GM23338 (cell line): ENCODE measurements around the gene RSRC1. TPM values are rescaled to one million over a fixed set of nuclear protein-coding genes. Genes with fewer than 3 reads are reported as not detected.

Source experiments
- ATAC-seq: fragments of 200-7000 bp; cut with Tn5 transposase; 3 replicates; pipeline ENCODE4 v1.9.1; 2020
- DNase-seq: peaks from one replicate; pipeline ENCODE4 v3.0.0-alpha.2; 2015; ENCODE audit warnings: low spot score
- H2AFZ ChIP-seq: fragments of 200-600 bp; sonication (generic); 2 replicates; pipeline ENCODE4 v1.8.0; 2016; ENCODE audit warnings: antibody characterized with exemption, mild to moderate bottlenecking, moderate library complexity
- H3F3A ChIP-seq: fragments of 200-600 bp; sonication (generic); replicated peaks from 2 replicates; pipeline ENCODE4 v1.8.0; 2017; ENCODE audit warnings: antibody characterized with exemption, mixed run types, low read depth
- H3K27ac ChIP-seq: fragments of 200-600 bp; sonication (generic); 2 replicates; pipeline ENCODE4 v1.6.1; 2016; ENCODE audit warnings: low read depth
- H3K27me3 ChIP-seq: fragments of 200-600 bp; sonication (generic); 2 replicates; pipeline ENCODE4 v1.8.0; 2016; ENCODE audit warnings: mild to moderate bottlenecking, mixed run types, moderate library complexity; ENCODE audit not compliant: insufficient read depth
- H3K36me3 ChIP-seq: fragments of 200-600 bp; sonication (generic); 2 replicates; pipeline ENCODE4 v1.8.0; 2016; ENCODE audit warnings: mild to moderate bottlenecking; ENCODE audit not compliant: insufficient read depth
- H3K4me1 ChIP-seq: fragments of 200-600 bp; sonication (generic); 2 replicates; pipeline ENCODE4 v1.8.0; 2016; ENCODE audit warnings: mild to moderate bottlenecking, moderate library complexity; ENCODE audit not compliant: insufficient read depth
- H3K4me2 ChIP-seq: fragments of 200-600 bp; sonication (generic); 2 replicates; pipeline ENCODE4 v1.7.1; 2017; ENCODE audit warnings: mixed run types
- H3K4me3 ChIP-seq: fragments of 200-600 bp; sonication (generic); 2 replicates; pipeline ENCODE4 v1.6.1; 2016; ENCODE audit warnings: mixed run types
- H3K79me2 ChIP-seq: fragments of 200-600 bp; sonication (generic); replicated peaks from 2 replicates; pipeline ENCODE4 v1.8.0; 2017; ENCODE audit warnings: mild to moderate bottlenecking; ENCODE audit not compliant: insufficient read depth
- H3K9me2 ChIP-seq: fragments of 200-600 bp; sonication (generic); 2 replicates; pipeline ENCODE4 v1.8.0; 2017; ENCODE audit not compliant: insufficient read depth
- H4K20me1 ChIP-seq: fragments of 200-600 bp; sonication (generic); replicated peaks from 2 replicates; pipeline ENCODE4 v1.8.0; 2017; ENCODE audit warnings: mild to moderate bottlenecking; ENCODE audit not compliant: insufficient read depth
- H3K27ac Mint-ChIP-seq: 2 replicates; pipeline ENCODE4 v1.8.0; 2020; ENCODE audit warnings: inconsistent platforms, mild to moderate bottlenecking, moderate library complexity, mixed read lengths
- H3K27me3 Mint-ChIP-seq: 3 replicates; pipeline ENCODE4 v1.8.0; 2022; ENCODE audit warnings: low read depth, mild to moderate bottlenecking, moderate library complexity, mixed read lengths, inconsistent platforms; ENCODE audit not compliant: insufficient read depth, poor library complexity
- H3K36me3 Mint-ChIP-seq: 3 replicates; pipeline ENCODE4 v1.8.0; 2021; ENCODE audit warnings: low read depth, mild to moderate bottlenecking, inconsistent platforms, moderate library complexity, mixed read lengths
- H3K4me1 Mint-ChIP-seq: 3 replicates; pipeline ENCODE4 v1.8.0; 2020; ENCODE audit warnings: mild to moderate bottlenecking, inconsistent platforms, mixed read lengths
- H3K4me3 Mint-ChIP-seq: 3 replicates; pipeline ENCODE4 v1.8.0; 2021; ENCODE audit warnings: moderate library complexity, mild to moderate bottlenecking, inconsistent platforms, mixed read lengths
- H3K9me3 Mint-ChIP-seq: 3 replicates; pipeline ENCODE4 v1.8.0; 2020; ENCODE audit warnings: moderate library complexity, mild to moderate bottlenecking, inconsistent platforms, mixed read lengths
- CTCF ChIP-seq, 2 experiments: fragments of 200-600 bp in 1 of 2; sonication (generic) in 1 of 2; conservative IDR thresholded peaks; 2 replicates each; pipeline versions ENCODE4 v1.5.1 to v1.6.1; 2016 to 2017; ENCODE audit warnings: antibody characterized with exemption in 2 of 2, low read depth in 2 of 2, mild to moderate bottlenecking in 2 of 2, moderate library complexity in 1 of 2
- JUNB ChIP-seq: IDR thresholded peaks from one replicate; pipeline ENCODE4 v1.6.1; 2016; ENCODE audit warnings: antibody characterized with exemption; ENCODE audit not compliant: unreplicated experiment
- STAT1 ChIP-seq: IDR thresholded peaks from one replicate; pipeline ENCODE4 v1.6.1; 2016; ENCODE audit warnings: antibody characterized with exemption; ENCODE audit not compliant: unreplicated experiment
- ZNF114 ChIP-seq: fragments of 250-450 bp; sonication (Bioruptor Pico); IDR thresholded peaks from 2 replicates; pipeline ENCODE4 v1.5.0; 2020; ENCODE audit warnings: mild to moderate bottlenecking, moderate library complexity
- ZNF331 ChIP-seq: fragments of 250-450 bp; sonication (Bioruptor Pico); IDR thresholded peaks from 2 replicates; pipeline ENCODE4 v1.5.0; 2020; ENCODE audit warnings: low read depth, mild to moderate bottlenecking, moderate library complexity
- ZNF462 ChIP-seq: fragments of 250-450 bp; sonication (Bioruptor Pico); IDR thresholded peaks from 2 replicates; pipeline ENCODE4 v1.5.0; 2020; ENCODE audit warnings: mild to moderate bottlenecking, moderate library complexity
- polyA plus RNA-seq: library from polyadenylated mRNA; unstranded; fragments of >200 nt; fragmentation: Nextera tagmentation; extraction: Ambion mirVana; gene quantifications from 2 replicates; pipeline ENCODE4 v1.2.1, GENCODE V29; 2016
- total RNA-seq: library from RNA; depleted of rRNA; stranded (reverse); fragments of >200 nt; shearing (Covaris generic); gene quantifications from 2 replicates; pipeline ENCODE4 v1.2.3, GENCODE V29; 2014
- TF ChIP-seq, protein P1 (sequence below): IDR thresholded peaks from one replicate; pipeline ENCODE4 v1.6.1; 2018; ENCODE audit warnings: antibody characterized with exemption; ENCODE audit not compliant: unreplicated experiment
- TF ChIP-seq, protein P2 (sequence below): IDR thresholded peaks from 2 replicates; pipeline ENCODE4 v1.6.1; 2016; ENCODE audit warnings: antibody characterized with exemption

The RSRC1 gene
- total and polyA plus RNA-seq, 2 experiments from 2014 or later, result 32.5 to 76.8 TPM

GRCh38 chr3:158404131-158404718 lies 294.3 kb downstream of the RSRC1 start:
- H3K27me3 Mint-ChIP-seq, result no peaks in the 10 kb centered on the region
- no peak overlapping the region for H3K4me3 Mint-ChIP-seq
- H3K9me3 Mint-ChIP-seq, result no peaks in the 10 kb centered on the region
- no peak overlapping the region for H3K4me2 ChIP-seq
- H3K27me3 ChIP-seq, result no peaks in the 10 kb centered on the region
- no peaks in the 10 kb centered on the region for H3K36me3 Mint-ChIP-seq
- no peak overlapping the region for H3K27ac Mint-ChIP-seq
- H3K4me1 ChIP-seq, result no peaks in the 10 kb centered on the region
- H3K79me2 ChIP-seq, result no peaks in the 10 kb centered on the region
- H3K27ac ChIP-seq, result no peak overlapping the region
- no peak for TF ChIP-seq CTCF (conservative IDR thresholded peaks at IDR 0.05; ENCODE audit: low read depth in 2 of 2)
- TF ChIP-seq, protein P1, sequence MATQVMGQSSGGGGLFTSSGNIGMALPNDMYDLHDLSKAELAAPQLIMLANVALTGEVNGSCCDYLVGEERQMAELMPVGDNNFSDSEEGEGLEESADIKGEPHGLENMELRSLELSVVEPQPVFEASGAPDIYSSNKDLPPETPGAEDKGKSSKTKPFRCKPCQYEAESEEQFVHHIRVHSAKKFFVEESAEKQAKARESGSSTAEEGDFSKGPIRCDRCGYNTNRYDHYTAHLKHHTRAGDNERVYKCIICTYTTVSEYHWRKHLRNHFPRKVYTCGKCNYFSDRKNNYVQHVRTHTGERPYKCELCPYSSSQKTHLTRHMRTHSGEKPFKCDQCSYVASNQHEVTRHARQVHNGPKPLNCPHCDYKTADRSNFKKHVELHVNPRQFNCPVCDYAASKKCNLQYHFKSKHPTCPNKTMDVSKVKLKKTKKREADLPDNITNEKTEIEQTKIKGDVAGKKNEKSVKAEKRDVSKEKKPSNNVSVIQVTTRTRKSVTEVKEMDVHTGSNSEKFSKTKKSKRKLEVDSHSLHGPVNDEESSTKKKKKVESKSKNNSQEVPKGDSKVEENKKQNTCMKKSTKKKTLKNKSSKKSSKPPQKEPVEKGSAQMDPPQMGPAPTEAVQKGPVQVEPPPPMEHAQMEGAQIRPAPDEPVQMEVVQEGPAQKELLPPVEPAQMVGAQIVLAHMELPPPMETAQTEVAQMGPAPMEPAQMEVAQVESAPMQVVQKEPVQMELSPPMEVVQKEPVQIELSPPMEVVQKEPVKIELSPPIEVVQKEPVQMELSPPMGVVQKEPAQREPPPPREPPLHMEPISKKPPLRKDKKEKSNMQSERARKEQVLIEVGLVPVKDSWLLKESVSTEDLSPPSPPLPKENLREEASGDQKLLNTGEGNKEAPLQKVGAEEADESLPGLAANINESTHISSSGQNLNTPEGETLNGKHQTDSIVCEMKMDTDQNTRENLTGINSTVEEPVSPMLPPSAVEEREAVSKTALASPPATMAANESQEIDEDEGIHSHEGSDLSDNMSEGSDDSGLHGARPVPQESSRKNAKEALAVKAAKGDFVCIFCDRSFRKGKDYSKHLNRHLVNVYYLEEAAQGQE, result no peak
- TF ChIP-seq ZNF331 (CRISPR knock-in tag), result no peak
- TF ChIP-seq, protein P2, sequence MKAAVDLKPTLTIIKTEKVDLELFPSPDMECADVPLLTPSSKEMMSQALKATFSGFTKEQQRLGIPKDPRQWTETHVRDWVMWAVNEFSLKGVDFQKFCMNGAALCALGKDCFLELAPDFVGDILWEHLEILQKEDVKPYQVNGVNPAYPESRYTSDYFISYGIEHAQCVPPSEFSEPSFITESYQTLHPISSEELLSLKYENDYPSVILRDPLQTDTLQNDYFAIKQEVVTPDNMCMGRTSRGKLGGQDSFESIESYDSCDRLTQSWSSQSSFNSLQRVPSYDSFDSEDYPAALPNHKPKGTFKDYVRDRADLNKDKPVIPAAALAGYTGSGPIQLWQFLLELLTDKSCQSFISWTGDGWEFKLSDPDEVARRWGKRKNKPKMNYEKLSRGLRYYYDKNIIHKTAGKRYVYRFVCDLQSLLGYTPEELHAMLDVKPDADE, result no peak
- TF ChIP-seq ZNF462 (CRISPR knock-in tag), result no peak
- TF ChIP-seq JUNB, result no peak
- no peak for TF ChIP-seq STAT1
- TF ChIP-seq ZNF114, result no peak
- H3F3A ChIP-seq, result no peaks in the 10 kb centered on the region
- peaks cover 7% of the 10 kb centered on the region; the same call in 2 of the 3 replicates for H3K4me1 Mint-ChIP-seq
- no peak overlapping the region for H3K4me3 ChIP-seq
- ATAC-seq, result no peak
- no peaks in the 10 kb centered on the region for H3K36me3 ChIP-seq
- no peak overlapping the region for H2AFZ ChIP-seq
- DNase-seq, result no peak
- H4K20me1 ChIP-seq, result no peaks in the 10 kb centered on the region
- H3K9me2 ChIP-seq, result no peaks in the 10 kb centered on the region
